ENCODE measurements around the gene NR1H2.
A peak's percentile ranks its signal among the peaks of the same experiment; 100 is the strongest.
"Not testable (repeated sequence)": the region's sequence is repeated elsewhere in the genome, so short reads cannot be mapped to it uniquely, and the experiment has no call there.

NR1H2 gene

DNA sequence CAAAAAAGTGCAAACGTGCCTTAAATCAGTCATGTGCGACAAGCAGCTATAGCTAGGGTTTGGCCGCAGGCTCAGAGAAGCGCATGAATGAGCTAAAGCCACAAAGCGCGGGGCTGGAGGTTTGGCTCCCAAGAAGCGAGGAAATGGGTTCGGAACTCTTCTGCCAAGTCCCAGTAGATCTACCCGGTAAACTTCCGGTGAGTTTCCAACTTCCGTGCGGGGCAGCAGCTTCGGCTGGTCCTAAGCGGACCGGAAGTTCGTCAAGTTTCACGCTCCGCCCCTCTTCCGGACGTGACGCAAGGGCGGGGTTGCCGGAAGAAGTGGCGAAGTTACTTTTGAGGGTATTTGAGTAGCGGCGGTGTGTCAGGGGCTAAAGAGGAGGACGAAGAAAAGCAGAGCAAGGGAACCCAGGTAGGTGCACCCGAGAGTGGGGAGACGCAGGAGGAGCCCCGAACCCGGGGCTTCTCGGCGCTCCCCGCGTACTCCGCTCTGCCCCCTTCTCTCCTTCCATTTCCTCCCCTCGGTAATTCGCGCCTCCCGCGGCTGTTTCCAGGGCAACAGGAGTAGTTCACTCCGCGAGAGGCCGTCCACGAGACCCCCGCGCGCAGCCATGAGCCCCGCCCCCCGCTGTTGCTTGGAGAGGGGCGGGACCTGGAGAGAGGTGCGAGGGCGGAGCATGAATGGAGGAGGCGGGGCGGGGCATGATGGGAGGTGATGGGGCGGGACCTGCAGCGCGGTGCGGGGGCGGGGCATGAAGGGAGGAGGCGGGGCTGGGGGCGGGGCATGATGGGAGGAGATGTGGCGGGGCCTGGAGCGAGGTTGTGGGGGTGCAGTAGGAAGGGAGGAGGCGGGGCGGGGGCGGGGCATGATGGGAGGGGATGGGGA, at the start of gene NR1H2:
TSS of gene NR1H2 (plus strand) at position 292 of the 885 bp plus-strand sequence. CDS start 1,149 bp downstream, outside the sequence.
- Histone ChIP-seq H3K36me3 (ENCODE audit: control insufficient read depth, low read depth, low read length) (peaks cover 31% of the 10 kb centered on the region), H3K27ac (ENCODE audit: low read length) (peak within 1 kb of the TSS; percentile 97), H3K9ac (ENCODE audit: low read length) (peak within 1 kb of the TSS; percentile 94), H3K4me3 (ENCODE audit: low read length) (peak within 1 kb of the TSS; percentile 92), H3K27me3 (ENCODE audit: control insufficient read depth, insufficient read depth, low read length) (no peaks in the 10 kb centered on the region), H3K9me3 (ENCODE audit: control insufficient read depth, low read depth, low read length) (no peaks in the 10 kb centered on the region), H3K4me1 (ENCODE audit: control insufficient read depth, low read depth, low read length) (no peaks in the 10 kb centered on the region)

DNA sequence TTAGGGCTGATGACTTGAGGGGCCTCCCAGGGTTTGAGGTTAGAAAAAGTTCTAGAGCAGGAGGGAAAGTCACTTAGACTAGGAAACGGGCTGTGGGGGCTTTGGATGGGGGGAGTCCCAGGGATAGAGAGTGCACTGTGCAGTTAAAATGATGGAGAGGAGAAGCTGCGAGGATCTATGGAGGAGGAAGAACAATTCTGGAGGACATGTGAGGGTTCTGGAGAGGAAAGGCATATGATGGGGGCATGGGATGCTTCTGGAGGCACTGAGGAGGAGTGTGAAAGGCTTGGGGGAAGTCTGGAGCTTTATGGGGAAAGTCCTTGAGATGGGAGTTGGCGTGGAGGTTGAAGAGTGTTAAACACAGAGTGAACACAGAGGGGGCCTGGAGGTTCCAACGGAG, 49.2 kb upstream of the NR1H2 start:
- Histone ChIP-seq H3K4me3 (ENCODE audit: low read length) (peak overlapping the region; percentile 53), H3K27me3 (ENCODE audit: control insufficient read depth, insufficient read depth, low read length) (peaks cover 24% of the 10 kb centered on the region), H3K4me1 (ENCODE audit: control insufficient read depth, low read depth, low read length) (peaks cover 16% of the 10 kb centered on the region), H3K27ac (ENCODE audit: low read length) (no peak overlapping the region), H3K36me3 (ENCODE audit: control insufficient read depth, low read depth, low read length) (peaks cover 6% of the 10 kb centered on the region), H3K9ac (ENCODE audit: low read length) (no peak overlapping the region), H3K9me3 (ENCODE audit: control insufficient read depth, low read depth, low read length) (no peaks in the 10 kb centered on the region)

DNA sequence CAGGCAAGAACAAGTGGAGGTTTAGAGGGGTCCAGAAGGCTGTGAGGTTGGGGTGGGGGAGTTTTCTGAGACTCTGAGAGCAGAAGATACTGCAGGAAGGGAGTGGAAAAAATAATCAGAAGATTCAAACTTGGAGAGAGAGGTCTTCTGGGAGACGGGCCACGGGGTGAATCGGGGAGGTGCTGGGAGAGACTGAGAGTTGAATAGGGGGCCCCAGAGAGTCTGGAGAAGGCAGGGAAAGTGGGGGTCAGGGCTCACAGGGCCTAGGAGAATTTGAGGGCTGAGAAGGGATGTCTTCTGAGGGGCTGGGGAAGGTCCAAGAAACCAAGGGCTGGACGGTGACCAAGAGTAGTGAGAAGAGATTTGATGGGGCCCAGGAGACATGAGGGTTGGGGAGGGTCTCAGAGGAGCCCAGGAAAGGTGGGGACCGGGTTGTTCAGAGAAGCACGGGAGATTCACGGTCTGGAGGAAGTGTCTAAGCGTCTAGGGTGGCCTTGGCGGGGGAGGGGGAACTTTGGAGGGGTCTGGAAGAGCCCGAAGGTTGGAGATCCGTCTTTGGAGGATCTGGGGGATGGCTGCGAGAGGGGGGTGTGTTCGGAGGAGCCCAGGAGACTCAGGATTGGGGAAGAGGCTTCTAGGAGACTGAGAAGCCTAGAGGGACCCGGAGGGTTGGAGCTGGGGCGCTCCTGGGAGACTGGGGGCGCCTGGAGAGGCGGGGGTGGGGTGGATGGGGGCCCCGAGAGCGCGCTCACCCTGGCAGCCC, 48.6 kb upstream of the NR1H2 start:
- H3K4me1 ChIP-seq (ENCODE audit: control insufficient read depth, low read depth, low read length): peaks cover 21% of the 10 kb centered on the region

DNA sequence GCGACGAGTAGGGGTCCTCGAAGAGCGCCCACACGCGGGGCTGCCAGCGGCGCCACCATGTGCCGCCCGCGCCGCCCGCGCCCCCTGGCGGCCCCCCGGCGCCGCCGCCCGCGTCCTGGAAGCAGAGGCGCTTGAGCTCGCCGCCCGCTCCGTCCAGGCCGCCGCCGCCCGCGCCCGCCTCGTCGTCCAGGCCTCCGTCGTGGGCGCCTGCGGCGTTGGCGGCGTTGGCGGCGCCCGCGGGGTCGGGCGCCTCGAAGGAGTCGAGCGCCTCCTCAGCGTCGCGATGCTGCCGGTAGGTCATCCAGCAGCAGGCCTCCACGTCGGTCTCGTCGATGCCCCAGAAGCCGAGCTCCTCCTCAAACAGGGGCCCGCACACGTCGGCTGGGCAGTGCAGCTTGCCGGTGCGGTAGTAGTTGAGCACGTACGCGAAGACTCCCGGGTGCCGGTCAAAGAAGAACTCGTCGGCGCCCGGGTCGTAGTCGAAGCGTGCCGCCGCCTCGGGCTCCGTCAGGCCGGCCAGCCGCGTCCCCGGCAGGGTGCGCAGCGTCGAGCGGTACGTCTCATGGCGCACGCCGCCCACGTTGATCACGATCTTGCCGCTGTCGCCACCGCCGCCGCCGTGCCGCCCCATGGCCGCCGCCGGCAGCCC, 47.9 kb upstream of the NR1H2 start:
- Histone ChIP-seq H3K9me3 (ENCODE audit: control insufficient read depth, low read depth, low read length) (no peaks in the 10 kb centered on the region), H3K4me3 (ENCODE audit: low read length) (peak overlapping the region; percentile 59), H3K9ac (ENCODE audit: low read length) (no peak overlapping the region), H3K27me3 (ENCODE audit: control insufficient read depth, insufficient read depth, low read length) (peaks cover 24% of the 10 kb centered on the region), H3K36me3 (ENCODE audit: control insufficient read depth, low read depth, low read length) (peaks cover 5% of the 10 kb centered on the region), H3K4me1 (ENCODE audit: control insufficient read depth, low read depth, low read length) (peaks cover 21% of the 10 kb centered on the region), H3K27ac (ENCODE audit: low read length) (no peak overlapping the region)

More for the DNA sequence above, 48.6 kb upstream of the NR1H2 start:
- H3K36me3 ChIP-seq (ENCODE audit: control insufficient read depth, low read depth, low read length): peaks cover 6% of the 10 kb centered on the region
- peak overlapping the region; percentile 53 for H3K4me3 ChIP-seq (ENCODE audit: low read length)
- H3K27me3 ChIP-seq (ENCODE audit: control insufficient read depth, insufficient read depth, low read length): peaks cover 24% of the 10 kb centered on the region
- no peak overlapping the region for H3K27ac ChIP-seq (ENCODE audit: low read length)
- no peaks in the 10 kb centered on the region for H3K9me3 ChIP-seq (ENCODE audit: control insufficient read depth, low read depth, low read length)
- no peak overlapping the region for H3K9ac ChIP-seq (ENCODE audit: low read length)

GRCh38 chr19:50328873-50329145, 47.4 kb upstream of the NR1H2 start:
- H3K4me1 ChIP-seq (ENCODE audit: control insufficient read depth, low read depth, low read length): peaks cover 21% of the 10 kb centered on the region
- peaks cover 24% of the 10 kb centered on the region for H3K27me3 ChIP-seq (ENCODE audit: control insufficient read depth, insufficient read depth, low read length)
- H3K9ac ChIP-seq (ENCODE audit: low read length): no peak overlapping the region
- no peak overlapping the region for H3K4me3 ChIP-seq (ENCODE audit: low read length)
- H3K36me3 ChIP-seq (ENCODE audit: control insufficient read depth, low read depth, low read length): peaks cover under 1% of the 10 kb centered on the region
- H3K27ac ChIP-seq (ENCODE audit: low read length): no peak overlapping the region
- no peaks in the 10 kb centered on the region for H3K9me3 ChIP-seq (ENCODE audit: control insufficient read depth, low read depth, low read length)

GRCh38 chr19:50329146-50329925, 46.9 kb upstream of the NR1H2 start, which contains the start of gene KCNC3:
Gene KCNC3 (minus strand): TSS chr19:50329377. CDS start chr19:50329082, 295 bp downstream.
- H3K9me3 ChIP-seq (ENCODE audit: control insufficient read depth, low read depth, low read length): no peaks in the 10 kb centered on the region
- peak within 1 kb of the TSS; percentile 90 for H3K4me3 ChIP-seq (ENCODE audit: low read length)
- H3K9ac ChIP-seq (ENCODE audit: low read length): peak within 1 kb of the TSS; percentile 76
- peak within 1 kb of the TSS; percentile 81 for H3K27ac ChIP-seq (ENCODE audit: low read length)
- H3K36me3 ChIP-seq (ENCODE audit: control insufficient read depth, low read depth, low read length): no peaks in the 10 kb centered on the region
- H3K4me1 ChIP-seq (ENCODE audit: control insufficient read depth, low read depth, low read length): peaks cover 25% of the 10 kb centered on the region
- peaks cover 24% of the 10 kb centered on the region for H3K27me3 ChIP-seq (ENCODE audit: control insufficient read depth, insufficient read depth, low read length)

DNA sequence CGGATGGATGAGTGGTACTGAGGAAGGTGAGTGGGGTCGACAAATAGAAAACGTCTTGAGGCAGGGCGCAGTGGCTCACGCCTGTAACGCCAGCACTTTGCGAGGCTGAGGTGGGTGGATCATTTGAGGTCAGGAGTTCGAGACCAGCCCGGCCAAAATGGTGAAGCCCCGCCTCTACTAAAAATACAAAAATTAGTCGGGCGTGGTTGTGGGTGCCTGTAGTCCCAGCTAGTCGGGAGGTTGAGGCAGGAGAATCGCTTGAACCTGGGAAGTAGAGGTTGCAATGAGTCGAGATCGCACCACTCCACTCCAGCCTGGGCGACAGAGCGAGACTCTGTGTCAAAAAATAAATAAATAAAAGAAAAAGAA, 46.3 kb upstream of the NR1H2 start:
- peaks cover 24% of the 10 kb centered on the region for H3K4me1 ChIP-seq (ENCODE audit: control insufficient read depth, low read depth, low read length)
- peak overlapping the region; percentile 76 for H3K9ac ChIP-seq (ENCODE audit: low read length)
- H3K27me3 ChIP-seq (ENCODE audit: control insufficient read depth, insufficient read depth, low read length): peaks cover 24% of the 10 kb centered on the region

GRCh38 chr19:50330365-50331078, 45.7 kb upstream of the NR1H2 start:
- Histone ChIP-seq H3K9ac (ENCODE audit: low read length) (peak overlapping the region; percentile 76), H3K27ac (ENCODE audit: low read length) (no peak overlapping the region), H3K27me3 (ENCODE audit: control insufficient read depth, insufficient read depth, low read length) (peaks cover 24% of the 10 kb centered on the region), H3K4me3 (ENCODE audit: low read length) (peak overlapping the region; percentile 90), H3K9me3 (ENCODE audit: control insufficient read depth, low read depth, low read length) (no peaks in the 10 kb centered on the region), H3K4me1 (ENCODE audit: control insufficient read depth, low read depth, low read length) (peaks cover 20% of the 10 kb centered on the region), H3K36me3 (ENCODE audit: control insufficient read depth, low read depth, low read length) (no peaks in the 10 kb centered on the region)

More for the DNA sequence above, 46.3 kb upstream of the NR1H2 start:
- not testable (repeated sequence) for H3K27ac ChIP-seq (ENCODE audit: low read length); H3K9me3 ChIP-seq (ENCODE audit: control insufficient read depth, low read depth, low read length); H3K36me3 ChIP-seq (ENCODE audit: control insufficient read depth, low read depth, low read length)
- H3K4me3 ChIP-seq (ENCODE audit: low read length): peak overlapping the region; percentile 90

GRCh38 chr19:50331221-50331993, 44.9 kb upstream of the NR1H2 start:
- Histone ChIP-seq H3K4me1 (ENCODE audit: control insufficient read depth, low read depth, low read length) (peaks cover 20% of the 10 kb centered on the region), H3K9ac (ENCODE audit: low read length) (peak overlapping the region; percentile 90), H3K36me3 (ENCODE audit: control insufficient read depth, low read depth, low read length) (no peaks in the 10 kb centered on the region), H3K27me3 (ENCODE audit: control insufficient read depth, insufficient read depth, low read length) (peaks cover 20% of the 10 kb centered on the region), H3K9me3 (ENCODE audit: control insufficient read depth, low read depth, low read length) (no peaks in the 10 kb centered on the region), H3K27ac (ENCODE audit: low read length) (no peak overlapping the region), H3K4me3 (ENCODE audit: low read length) (peak overlapping the region; percentile 90)

DNA sequence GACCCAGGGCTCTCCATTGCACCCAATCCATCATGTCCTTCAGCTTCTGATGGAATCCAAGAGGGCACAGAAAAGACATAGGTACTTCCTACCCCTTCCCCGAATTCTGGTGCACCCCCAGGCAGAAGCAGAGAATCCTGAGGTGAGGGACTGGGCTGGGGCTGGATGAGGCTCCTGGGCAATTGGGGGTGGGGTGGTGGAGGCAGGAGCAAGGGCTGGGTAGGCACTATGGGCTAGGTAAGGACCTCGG, 44.3 kb upstream of the NR1H2 start:
- Histone ChIP-seq H3K4me3 (ENCODE audit: low read length) (peak overlapping the region; percentile 90), H3K9me3 (ENCODE audit: control insufficient read depth, low read depth, low read length) (no peaks in the 10 kb centered on the region), H3K4me1 (ENCODE audit: control insufficient read depth, low read depth, low read length) (peaks cover 20% of the 10 kb centered on the region), H3K36me3 (ENCODE audit: control insufficient read depth, low read depth, low read length) (no peaks in the 10 kb centered on the region), H3K9ac (ENCODE audit: low read length) (peak overlapping the region; percentile 90), H3K27me3 (ENCODE audit: control insufficient read depth, insufficient read depth, low read length) (peaks cover 15% of the 10 kb centered on the region), H3K27ac (ENCODE audit: low read length) (no peak overlapping the region)

Data from iPS-18a (cell line).